WTC11 (cell line): ENCODE measurements around the gene ESRRG. TPM values are rescaled to one million over a fixed set of nuclear protein-coding genes. Genes with fewer than 3 reads are reported as not detected.

Source experiments
- ATAC-seq: fragments of 200-7000 bp; cut with Tn5 transposase; 2 replicates; pipeline ENCODE4 v1.10.0; 2021; ENCODE audit warnings: mild to moderate bottlenecking, moderate library complexity
- CTCF ChIA-PET: fragments of 300-600 bp; sonication (Branson Sonifier 250); formaldehyde crosslinking; loops from one replicate; lab custom pipeline; 2021; ENCODE audit warnings: antibody characterized with exemption; lab: Charles Lee
- POLR2A ChIA-PET: fragments of 350-600 bp; sonication (Branson Sonifier 250); formaldehyde crosslinking; loops from one replicate; lab custom pipeline; 2021; ENCODE audit warnings: antibody characterized with exemption; lab: Charles Lee
- DNase-seq: peaks from one replicate; pipeline ENCODE4 v3.0.0; 2021; ENCODE audit warnings: low spot score
- H3K27ac Mint-ChIP-seq: 2 replicates; pipeline ENCODE4 v1.8.0; 2021; ENCODE audit warnings: mixed read lengths
- H3K27me3 Mint-ChIP-seq: 2 replicates; pipeline ENCODE4 v1.8.0; 2021; ENCODE audit warnings: low read depth, mild to moderate bottlenecking, moderate library complexity, mixed read lengths
- H3K36me3 Mint-ChIP-seq: 2 replicates; pipeline ENCODE4 v1.8.0; 2021; ENCODE audit warnings: mixed read lengths
- H3K4me1 Mint-ChIP-seq: 2 replicates; pipeline ENCODE4 v1.8.0; 2022; ENCODE audit warnings: mixed read lengths
- H3K4me3 Mint-ChIP-seq: 2 replicates; pipeline ENCODE4 v1.8.0; 2021; ENCODE audit warnings: mild to moderate bottlenecking, moderate library complexity, mixed read lengths
- H3K9me3 Mint-ChIP-seq: 2 replicates; pipeline ENCODE4 v1.8.0; 2021; ENCODE audit warnings: mixed read lengths
- CREM ChIP-seq: sonication (generic); formaldehyde crosslinking; IDR thresholded peaks from 2 replicates; pipeline ENCODE4 v1.8.1; 2022; ENCODE audit warnings: mild to moderate bottlenecking, missing genetic modification reagents, moderate library complexity
- FOXP1 ChIP-seq: sonication (generic); formaldehyde crosslinking; IDR thresholded peaks from 2 replicates; pipeline ENCODE4 v1.8.0; 2022; ENCODE audit warnings: missing genetic modification reagents, mild to moderate bottlenecking, moderate library complexity, borderline replicate concordance
- HMGA2 ChIP-seq: fragments of 250-450 bp; sonication (Bioruptor Pico); IDR thresholded peaks from 2 replicates; pipeline ENCODE4 v1.4.0; 2021; ENCODE audit warnings: mild to moderate bottlenecking, moderate library complexity
- JAZF1 ChIP-seq: fragments of 250-450 bp; sonication (Bioruptor Pico); IDR thresholded peaks from 2 replicates; pipeline ENCODE4 v1.9.0; 2021; ENCODE audit warnings: moderate library complexity, mild to moderate bottlenecking, inconsistent platforms
- SP1 ChIP-seq: sonication (generic); formaldehyde crosslinking; conservative IDR thresholded peaks from 2 replicates; pipeline ENCODE4 v1.8.1; 2022; ENCODE audit warnings: missing genetic modification reagents
- ZBTB21 ChIP-seq: sonication (generic); formaldehyde crosslinking; IDR thresholded peaks from 2 replicates; pipeline ENCODE4 v1.8.1; 2023; ENCODE audit warnings: mild to moderate bottlenecking, missing genetic modification reagents, borderline replicate concordance
- ZNF219 ChIP-seq: sonication (generic); formaldehyde crosslinking; IDR thresholded peaks from 2 replicates; pipeline ENCODE4 v1.8.0; 2023; ENCODE audit warnings: missing genetic modification reagents, mild to moderate bottlenecking, borderline replicate concordance
- ZNF671 ChIP-seq: fragments of 250-450 bp; sonication (Bioruptor Pico); IDR thresholded peaks from 2 replicates; pipeline ENCODE4 v1.8.0; 2021; ENCODE audit warnings: mild to moderate bottlenecking
- total RNA-seq: library from RNA; stranded (reverse); gene quantifications from 3 replicates; pipeline ENCODE4 v1.2.3, GENCODE V29; 2021
- TF ChIP-seq, protein P1 (sequence below): sonication (generic); formaldehyde crosslinking; IDR thresholded peaks from 2 replicates; pipeline ENCODE4 v1.8.0; 2022; ENCODE audit warnings: missing genetic modification reagents
- TF ChIP-seq, protein P2 (sequence below): sonication (generic); formaldehyde crosslinking; IDR thresholded peaks from 2 replicates; pipeline ENCODE4 v1.8.0; 2023; ENCODE audit warnings: mild to moderate bottlenecking, missing genetic modification reagents
- TF ChIP-seq, protein P3 (sequence below): sonication (generic); formaldehyde crosslinking; IDR thresholded peaks from 2 replicates; pipeline ENCODE4 v1.8.1; 2023; ENCODE audit warnings: mild to moderate bottlenecking, missing genetic modification reagents, moderate library complexity
- TF ChIP-seq, protein P4 (sequence below): fragments of 250-450 bp; sonication (Bioruptor Pico); IDR thresholded peaks from 2 replicates; pipeline ENCODE4 v2.1.2; 2022; ENCODE audit warnings: mild to moderate bottlenecking, moderate library complexity
- TF ChIP-seq, protein P5 (sequence below): sonication (generic); formaldehyde crosslinking; conservative IDR thresholded peaks from 2 replicates; pipeline ENCODE4 v1.8.1; 2023; ENCODE audit warnings: mild to moderate bottlenecking, low read depth, missing genetic modification reagents, moderate library complexity
- TF ChIP-seq, protein P6 (sequence below): sonication (generic); formaldehyde crosslinking; conservative IDR thresholded peaks from 2 replicates; pipeline ENCODE4 v1.8.1; 2022; ENCODE audit warnings: mild to moderate bottlenecking, missing genetic modification reagents
- TF ChIP-seq, protein P7 (sequence below): sonication (generic); formaldehyde crosslinking; IDR thresholded peaks from 2 replicates; pipeline ENCODE4 v1.8.0; 2022; ENCODE audit warnings: mild to moderate bottlenecking, missing genetic modification reagents
- TF ChIP-seq, protein P8 (sequence below): sonication (generic); formaldehyde crosslinking; IDR thresholded peaks from 2 replicates; pipeline ENCODE4 v1.8.0; 2022; ENCODE audit warnings: mild to moderate bottlenecking, missing genetic modification reagents
- TF ChIP-seq, protein P9 (sequence below): sonication (generic); formaldehyde crosslinking; IDR thresholded peaks from 2 replicates; pipeline ENCODE4 v1.8.1; 2023; ENCODE audit warnings: mild to moderate bottlenecking, missing genetic modification reagents, moderate library complexity
- TF ChIP-seq, protein P10 (sequence below): fragments of 250-450 bp; sonication (Bioruptor Pico); IDR thresholded peaks from 2 replicates; pipeline ENCODE4 v1.9.0; 2021; ENCODE audit warnings: mild to moderate bottlenecking, borderline replicate concordance

The ESRRG gene
- total RNA-seq, 1 experiment from 2014 or later: 2.3 TPM

DNA sequence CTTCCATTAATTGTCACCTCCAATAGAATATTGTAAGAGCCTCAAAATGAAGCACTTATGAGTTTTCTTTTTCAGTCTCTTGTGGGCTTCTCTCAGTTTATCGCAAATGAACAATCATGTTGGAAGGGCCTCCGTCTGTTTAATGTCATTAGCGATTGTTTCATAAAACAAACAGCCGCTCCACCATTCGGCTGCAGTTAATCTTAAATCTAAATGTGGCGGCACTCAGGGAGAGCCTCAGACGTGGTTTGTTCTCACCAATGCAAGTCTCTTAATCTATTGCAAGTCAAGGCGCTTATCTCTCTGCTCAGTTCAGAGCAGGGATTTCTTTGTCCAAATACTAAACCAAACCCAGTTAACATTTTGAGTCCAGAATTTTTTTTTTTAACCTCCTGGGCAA is 34.9 kb upstream of the ESRRG start (continued):
- TF ChIP-seq, protein P1, sequence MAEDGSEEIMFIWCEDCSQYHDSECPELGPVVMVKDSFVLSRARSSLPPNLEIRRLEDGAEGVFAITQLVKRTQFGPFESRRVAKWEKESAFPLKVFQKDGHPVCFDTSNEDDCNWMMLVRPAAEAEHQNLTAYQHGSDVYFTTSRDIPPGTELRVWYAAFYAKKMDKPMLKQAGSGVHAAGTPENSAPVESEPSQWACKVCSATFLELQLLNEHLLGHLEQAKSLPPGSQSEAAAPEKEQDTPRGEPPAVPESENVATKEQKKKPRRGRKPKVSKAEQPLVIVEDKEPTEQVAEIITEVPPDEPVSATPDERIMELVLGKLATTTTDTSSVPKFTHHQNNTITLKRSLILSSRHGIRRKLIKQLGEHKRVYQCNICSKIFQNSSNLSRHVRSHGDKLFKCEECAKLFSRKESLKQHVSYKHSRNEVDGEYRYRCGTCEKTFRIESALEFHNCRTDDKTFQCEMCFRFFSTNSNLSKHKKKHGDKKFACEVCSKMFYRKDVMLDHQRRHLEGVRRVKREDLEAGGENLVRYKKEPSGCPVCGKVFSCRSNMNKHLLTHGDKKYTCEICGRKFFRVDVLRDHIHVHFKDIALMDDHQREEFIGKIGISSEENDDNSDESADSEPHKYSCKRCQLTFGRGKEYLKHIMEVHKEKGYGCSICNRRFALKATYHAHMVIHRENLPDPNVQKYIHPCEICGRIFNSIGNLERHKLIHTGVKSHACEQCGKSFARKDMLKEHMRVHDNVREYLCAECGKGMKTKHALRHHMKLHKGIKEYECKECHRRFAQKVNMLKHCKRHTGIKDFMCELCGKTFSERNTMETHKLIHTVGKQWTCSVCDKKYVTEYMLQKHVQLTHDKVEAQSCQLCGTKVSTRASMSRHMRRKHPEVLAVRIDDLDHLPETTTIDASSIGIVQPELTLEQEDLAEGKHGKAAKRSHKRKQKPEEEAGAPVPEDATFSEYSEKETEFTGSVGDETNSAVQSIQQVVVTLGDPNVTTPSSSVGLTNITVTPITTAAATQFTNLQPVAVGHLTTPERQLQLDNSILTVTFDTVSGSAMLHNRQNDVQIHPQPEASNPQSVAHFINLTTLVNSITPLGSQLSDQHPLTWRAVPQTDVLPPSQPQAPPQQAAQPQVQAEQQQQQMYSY: no peak
- TF ChIP-seq, protein P2, sequence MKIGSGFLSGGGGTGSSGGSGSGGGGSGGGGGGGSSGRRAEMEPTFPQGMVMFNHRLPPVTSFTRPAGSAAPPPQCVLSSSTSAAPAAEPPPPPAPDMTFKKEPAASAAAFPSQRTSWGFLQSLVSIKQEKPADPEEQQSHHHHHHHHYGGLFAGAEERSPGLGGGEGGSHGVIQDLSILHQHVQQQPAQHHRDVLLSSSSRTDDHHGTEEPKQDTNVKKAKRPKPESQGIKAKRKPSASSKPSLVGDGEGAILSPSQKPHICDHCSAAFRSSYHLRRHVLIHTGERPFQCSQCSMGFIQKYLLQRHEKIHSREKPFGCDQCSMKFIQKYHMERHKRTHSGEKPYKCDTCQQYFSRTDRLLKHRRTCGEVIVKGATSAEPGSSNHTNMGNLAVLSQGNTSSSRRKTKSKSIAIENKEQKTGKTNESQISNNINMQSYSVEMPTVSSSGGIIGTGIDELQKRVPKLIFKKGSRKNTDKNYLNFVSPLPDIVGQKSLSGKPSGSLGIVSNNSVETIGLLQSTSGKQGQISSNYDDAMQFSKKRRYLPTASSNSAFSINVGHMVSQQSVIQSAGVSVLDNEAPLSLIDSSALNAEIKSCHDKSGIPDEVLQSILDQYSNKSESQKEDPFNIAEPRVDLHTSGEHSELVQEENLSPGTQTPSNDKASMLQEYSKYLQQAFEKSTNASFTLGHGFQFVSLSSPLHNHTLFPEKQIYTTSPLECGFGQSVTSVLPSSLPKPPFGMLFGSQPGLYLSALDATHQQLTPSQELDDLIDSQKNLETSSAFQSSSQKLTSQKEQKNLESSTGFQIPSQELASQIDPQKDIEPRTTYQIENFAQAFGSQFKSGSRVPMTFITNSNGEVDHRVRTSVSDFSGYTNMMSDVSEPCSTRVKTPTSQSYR (CRISPR knock-in tag): no peak
- no peak for TF ChIP-seq JAZF1 (CRISPR knock-in tag)
- TF ChIP-seq, protein P3, sequence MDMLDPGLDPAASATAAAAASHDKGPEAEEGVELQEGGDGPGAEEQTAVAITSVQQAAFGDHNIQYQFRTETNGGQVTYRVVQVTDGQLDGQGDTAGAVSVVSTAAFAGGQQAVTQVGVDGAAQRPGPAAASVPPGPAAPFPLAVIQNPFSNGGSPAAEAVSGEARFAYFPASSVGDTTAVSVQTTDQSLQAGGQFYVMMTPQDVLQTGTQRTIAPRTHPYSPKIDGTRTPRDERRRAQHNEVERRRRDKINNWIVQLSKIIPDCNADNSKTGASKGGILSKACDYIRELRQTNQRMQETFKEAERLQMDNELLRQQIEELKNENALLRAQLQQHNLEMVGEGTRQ (CRISPR knock-in tag): no peak

DNA sequence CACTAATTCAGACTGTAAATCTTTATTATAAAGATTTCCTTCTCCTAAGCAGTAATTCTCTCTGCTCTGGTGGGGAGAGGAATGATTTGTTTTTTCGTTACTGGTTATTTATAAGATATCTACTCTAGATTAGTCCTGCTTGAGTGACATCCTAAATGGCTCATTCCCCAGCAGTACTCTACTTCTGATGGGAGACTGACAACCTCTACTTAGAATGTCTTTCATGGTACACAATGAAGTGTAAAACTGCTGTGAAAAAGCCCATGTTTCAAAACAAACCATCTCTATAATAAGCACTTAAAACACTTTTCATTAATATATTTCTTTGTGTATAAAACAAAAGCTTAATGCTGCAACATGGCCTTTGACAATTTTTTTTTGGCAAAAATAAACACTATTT is 33.9 kb upstream of the ESRRG start:
- H3K4me3 Mint-ChIP-seq: no peak overlapping the region
- no peak overlapping the region for H3K27ac Mint-ChIP-seq
- ChIA-PET POLR2A (interaction anchor here (0.6 kb wide), 1 partner anchor 655 kb away, joined by 3 read pairs; no protein-coding TSS in a partner anchor), CTCF (no interaction called here)
- no peaks in the 10 kb centered on the region for H3K27me3 Mint-ChIP-seq
- no peak for ATAC-seq
- no peaks in the 10 kb centered on the region for H3K9me3 Mint-ChIP-seq
- DNase-seq: no peak
- no peaks in the 10 kb centered on the region for H3K36me3 Mint-ChIP-seq
- H3K4me1 Mint-ChIP-seq: peaks cover 6% of the 10 kb centered on the region; the same call in 1 of the 2 replicates
- TF ChIP-seq ZNF671 (CRISPR knock-in tag) (no peak), SP1 (CRISPR knock-in tag) (no peak), FOXP1 (no peak), HMGA2 (CRISPR knock-in tag) (no peak), ZNF219 (CRISPR knock-in tag) (no peak), CREM (CRISPR knock-in tag) (no peak), ZBTB21 (CRISPR knock-in tag) (no peak)
- TF ChIP-seq, protein P4, sequence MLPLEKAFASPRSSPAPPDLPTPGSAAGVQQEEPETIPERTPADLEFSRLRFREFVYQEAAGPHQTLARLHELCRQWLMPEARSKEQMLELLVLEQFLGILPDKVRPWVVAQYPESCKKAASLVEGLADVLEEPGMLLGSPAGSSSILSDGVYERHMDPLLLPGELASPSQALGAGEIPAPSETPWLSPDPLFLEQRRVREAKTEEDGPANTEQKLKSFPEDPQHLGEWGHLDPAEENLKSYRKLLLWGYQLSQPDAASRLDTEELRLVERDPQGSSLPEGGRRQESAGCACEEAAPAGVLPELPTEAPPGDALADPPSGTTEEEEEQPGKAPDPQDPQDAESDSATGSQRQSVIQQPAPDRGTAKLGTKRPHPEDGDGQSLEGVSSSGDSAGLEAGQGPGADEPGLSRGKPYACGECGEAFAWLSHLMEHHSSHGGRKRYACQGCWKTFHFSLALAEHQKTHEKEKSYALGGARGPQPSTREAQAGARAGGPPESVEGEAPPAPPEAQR (CRISPR knock-in tag): no peak
- TF ChIP-seq, protein P5, sequence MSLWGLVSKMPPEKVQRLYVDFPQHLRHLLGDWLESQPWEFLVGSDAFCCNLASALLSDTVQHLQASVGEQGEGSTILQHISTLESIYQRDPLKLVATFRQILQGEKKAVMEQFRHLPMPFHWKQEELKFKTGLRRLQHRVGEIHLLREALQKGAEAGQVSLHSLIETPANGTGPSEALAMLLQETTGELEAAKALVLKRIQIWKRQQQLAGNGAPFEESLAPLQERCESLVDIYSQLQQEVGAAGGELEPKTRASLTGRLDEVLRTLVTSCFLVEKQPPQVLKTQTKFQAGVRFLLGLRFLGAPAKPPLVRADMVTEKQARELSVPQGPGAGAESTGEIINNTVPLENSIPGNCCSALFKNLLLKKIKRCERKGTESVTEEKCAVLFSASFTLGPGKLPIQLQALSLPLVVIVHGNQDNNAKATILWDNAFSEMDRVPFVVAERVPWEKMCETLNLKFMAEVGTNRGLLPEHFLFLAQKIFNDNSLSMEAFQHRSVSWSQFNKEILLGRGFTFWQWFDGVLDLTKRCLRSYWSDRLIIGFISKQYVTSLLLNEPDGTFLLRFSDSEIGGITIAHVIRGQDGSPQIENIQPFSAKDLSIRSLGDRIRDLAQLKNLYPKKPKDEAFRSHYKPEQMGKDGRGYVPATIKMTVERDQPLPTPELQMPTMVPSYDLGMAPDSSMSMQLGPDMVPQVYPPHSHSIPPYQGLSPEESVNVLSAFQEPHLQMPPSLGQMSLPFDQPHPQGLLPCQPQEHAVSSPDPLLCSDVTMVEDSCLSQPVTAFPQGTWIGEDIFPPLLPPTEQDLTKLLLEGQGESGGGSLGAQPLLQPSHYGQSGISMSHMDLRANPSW: no peak
- TF ChIP-seq, protein P6, sequence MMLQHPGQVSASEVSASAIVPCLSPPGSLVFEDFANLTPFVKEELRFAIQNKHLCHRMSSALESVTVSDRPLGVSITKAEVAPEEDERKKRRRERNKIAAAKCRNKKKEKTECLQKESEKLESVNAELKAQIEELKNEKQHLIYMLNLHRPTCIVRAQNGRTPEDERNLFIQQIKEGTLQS: no peak
- TF ChIP-seq, protein P7, sequence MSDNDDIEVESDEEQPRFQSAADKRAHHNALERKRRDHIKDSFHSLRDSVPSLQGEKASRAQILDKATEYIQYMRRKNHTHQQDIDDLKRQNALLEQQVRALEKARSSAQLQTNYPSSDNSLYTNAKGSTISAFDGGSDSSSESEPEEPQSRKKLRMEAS (CRISPR knock-in tag): no peak
- TF ChIP-seq, protein P8, sequence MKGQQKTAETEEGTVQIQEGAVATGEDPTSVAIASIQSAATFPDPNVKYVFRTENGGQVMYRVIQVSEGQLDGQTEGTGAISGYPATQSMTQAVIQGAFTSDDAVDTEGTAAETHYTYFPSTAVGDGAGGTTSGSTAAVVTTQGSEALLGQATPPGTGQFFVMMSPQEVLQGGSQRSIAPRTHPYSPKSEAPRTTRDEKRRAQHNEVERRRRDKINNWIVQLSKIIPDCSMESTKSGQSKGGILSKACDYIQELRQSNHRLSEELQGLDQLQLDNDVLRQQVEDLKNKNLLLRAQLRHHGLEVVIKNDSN (CRISPR knock-in tag): no peak
- TF ChIP-seq, protein P9, sequence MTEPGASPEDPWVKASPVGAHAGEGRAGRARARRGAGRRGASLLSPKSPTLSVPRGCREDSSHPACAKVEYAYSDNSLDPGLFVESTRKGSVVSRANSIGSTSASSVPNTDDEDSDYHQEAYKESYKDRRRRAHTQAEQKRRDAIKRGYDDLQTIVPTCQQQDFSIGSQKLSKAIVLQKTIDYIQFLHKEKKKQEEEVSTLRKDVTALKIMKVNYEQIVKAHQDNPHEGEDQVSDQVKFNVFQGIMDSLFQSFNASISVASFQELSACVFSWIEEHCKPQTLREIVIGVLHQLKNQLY: no peak
- TF ChIP-seq, protein P10, sequence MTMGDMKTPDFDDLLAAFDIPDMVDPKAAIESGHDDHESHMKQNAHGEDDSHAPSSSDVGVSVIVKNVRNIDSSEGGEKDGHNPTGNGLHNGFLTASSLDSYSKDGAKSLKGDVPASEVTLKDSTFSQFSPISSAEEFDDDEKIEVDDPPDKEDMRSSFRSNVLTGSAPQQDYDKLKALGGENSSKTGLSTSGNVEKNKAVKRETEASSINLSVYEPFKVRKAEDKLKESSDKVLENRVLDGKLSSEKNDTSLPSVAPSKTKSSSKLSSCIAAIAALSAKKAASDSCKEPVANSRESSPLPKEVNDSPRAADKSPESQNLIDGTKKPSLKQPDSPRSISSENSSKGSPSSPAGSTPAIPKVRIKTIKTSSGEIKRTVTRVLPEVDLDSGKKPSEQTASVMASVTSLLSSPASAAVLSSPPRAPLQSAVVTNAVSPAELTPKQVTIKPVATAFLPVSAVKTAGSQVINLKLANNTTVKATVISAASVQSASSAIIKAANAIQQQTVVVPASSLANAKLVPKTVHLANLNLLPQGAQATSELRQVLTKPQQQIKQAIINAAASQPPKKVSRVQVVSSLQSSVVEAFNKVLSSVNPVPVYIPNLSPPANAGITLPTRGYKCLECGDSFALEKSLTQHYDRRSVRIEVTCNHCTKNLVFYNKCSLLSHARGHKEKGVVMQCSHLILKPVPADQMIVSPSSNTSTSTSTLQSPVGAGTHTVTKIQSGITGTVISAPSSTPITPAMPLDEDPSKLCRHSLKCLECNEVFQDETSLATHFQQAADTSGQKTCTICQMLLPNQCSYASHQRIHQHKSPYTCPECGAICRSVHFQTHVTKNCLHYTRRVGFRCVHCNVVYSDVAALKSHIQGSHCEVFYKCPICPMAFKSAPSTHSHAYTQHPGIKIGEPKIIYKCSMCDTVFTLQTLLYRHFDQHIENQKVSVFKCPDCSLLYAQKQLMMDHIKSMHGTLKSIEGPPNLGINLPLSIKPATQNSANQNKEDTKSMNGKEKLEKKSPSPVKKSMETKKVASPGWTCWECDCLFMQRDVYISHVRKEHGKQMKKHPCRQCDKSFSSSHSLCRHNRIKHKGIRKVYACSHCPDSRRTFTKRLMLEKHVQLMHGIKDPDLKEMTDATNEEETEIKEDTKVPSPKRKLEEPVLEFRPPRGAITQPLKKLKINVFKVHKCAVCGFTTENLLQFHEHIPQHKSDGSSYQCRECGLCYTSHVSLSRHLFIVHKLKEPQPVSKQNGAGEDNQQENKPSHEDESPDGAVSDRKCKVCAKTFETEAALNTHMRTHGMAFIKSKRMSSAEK (CRISPR knock-in tag): no peak
